Measurements from ENCODE around the gene RUVBL2.

RUVBL2 gene

DNA sequence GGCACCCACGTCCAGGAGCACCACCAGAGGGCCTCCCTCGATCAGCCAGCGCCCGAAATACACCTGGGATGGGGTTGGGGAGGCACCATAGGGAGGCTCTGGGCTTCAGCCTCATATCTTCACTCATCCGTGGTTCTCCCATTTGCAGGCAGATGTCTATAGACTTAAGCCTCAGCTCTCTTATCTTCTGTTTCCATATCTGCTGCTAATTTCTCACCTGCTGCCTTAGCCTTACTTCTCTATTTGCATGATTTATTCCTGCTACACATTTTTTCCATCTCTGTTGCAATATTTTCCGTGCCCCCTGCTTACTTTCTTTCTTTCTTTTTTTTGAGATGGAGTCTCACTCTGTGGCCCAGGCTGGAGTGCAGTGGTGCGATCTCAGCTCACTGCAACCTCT lies 6.4 kb upstream of the RUVBL2 start:
- FAIRE-seq (no peak), DNase-seq (ENCODE audit: insufficient read length, low spot score) (no peak)

DNA sequence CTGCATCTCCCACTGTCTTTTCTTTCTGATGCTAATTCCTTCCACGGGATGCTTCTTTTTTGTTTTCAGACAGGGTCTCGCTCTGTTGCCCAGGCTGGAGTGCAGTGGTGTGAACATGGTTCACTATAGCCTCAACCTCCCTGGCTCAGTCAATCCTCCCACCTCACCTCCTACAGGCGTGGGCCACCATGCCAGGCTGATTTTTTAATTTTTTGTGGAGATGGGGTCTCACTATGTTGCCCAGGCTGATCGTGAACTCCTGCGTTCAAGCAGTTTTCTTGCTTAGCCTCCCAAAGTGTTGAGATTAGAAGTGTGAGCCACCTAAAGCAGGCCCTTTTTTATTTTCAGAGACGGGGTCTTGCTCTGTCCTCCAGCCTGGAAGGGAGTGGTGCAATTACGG lies 5.4 kb upstream of the RUVBL2 start:
- no peak for FAIRE-seq
- DNase-seq (ENCODE audit: insufficient read length, low spot score) = no peak

DNA sequence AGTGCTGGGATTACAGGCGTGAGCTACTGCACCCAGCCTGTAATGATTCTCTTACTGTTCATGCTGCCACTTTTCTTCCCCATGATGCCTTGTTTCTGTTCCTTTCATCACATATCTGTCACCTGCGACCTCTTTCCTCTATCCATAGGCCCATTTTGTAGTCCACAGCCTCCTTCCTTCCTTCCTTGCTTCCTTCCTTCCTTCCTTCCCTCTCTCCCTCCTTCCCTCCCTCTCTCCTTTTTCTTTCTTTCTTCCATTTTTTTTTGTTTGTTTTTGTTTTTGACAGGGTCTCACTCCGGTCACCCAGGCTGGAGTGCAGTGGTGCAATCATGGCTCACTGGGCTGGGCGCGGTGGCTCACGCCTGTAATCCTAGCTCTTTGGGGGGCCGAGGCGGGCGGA lies 4.8 kb upstream of the RUVBL2 start:
- FAIRE-seq = no peak

DNA sequence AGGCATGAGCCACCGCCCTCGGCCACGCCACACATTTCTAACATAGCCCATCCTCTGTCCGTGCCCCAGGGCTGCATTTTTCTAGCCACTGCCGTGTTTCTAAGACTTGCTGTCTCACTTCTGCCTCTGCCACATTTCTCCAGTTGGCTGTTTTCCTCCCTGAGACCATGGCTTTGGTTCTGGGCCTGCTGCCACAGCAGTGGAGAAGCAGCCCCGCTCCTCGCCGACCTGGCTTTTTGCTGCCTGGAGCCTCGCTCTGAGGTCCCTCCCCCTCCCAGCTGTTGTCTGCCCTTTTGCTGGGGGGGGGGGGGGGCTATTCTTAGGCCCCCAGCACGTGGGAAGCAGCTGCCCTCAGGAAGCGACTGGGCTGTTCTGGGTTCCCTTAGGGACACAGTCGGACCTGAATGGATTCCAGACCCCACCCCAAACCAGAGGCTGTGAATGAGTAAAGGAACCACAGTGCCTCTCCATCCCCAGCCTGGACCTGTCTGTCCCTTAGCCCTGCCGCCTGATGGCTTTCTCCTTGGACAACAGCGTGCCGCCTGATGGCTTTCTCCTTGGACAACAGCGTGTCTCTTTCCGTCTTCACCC lies 3.9 kb upstream of the RUVBL2 start:
- no peak for DNase-seq (ENCODE audit: insufficient read length, low spot score)
- FAIRE-seq = no peak

More for the DNA sequence above, 4.8 kb upstream of the RUVBL2 start:
- DNase-seq (ENCODE audit: insufficient read length, low spot score) = no peak

GRCh38 chr19:48990400-48990799 lies 3.3 kb upstream of the RUVBL2 start:
- FAIRE-seq = no peak
- DNase-seq (ENCODE audit: insufficient read length, low spot score) = no peak

DNA sequence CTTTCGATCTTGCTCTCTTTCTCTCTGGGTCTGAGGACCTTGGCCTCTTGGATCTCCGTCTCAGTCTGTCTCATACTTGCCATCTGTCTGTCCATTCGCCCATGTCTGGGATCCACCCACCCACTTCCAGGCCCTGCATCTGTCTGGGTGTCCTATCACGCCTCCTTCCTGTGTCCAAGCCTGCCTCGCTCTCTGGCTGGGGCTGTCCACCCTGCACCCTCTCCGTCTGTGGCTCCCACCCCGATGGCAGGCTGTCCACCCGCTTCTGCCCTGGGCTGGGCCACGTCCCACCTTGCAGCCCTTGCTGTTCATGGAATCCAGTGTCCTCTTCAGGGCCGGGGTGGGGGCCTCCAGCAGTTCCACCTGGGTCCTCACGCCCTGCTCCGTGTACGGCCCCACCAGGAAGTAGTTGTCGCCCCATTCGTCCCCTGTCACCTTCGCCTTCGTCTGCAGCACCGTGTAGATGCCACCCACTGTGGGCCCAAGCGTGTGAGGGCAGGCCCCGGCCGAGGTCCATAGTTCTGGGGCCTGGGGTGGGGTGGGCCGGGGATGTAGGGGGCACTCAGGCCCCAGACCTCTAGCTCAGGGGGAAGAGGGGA lies 2.6 kb upstream of the RUVBL2 start:
- FAIRE-seq = no peak
- no peak for DNase-seq (ENCODE audit: insufficient read length, low spot score)

DNA sequence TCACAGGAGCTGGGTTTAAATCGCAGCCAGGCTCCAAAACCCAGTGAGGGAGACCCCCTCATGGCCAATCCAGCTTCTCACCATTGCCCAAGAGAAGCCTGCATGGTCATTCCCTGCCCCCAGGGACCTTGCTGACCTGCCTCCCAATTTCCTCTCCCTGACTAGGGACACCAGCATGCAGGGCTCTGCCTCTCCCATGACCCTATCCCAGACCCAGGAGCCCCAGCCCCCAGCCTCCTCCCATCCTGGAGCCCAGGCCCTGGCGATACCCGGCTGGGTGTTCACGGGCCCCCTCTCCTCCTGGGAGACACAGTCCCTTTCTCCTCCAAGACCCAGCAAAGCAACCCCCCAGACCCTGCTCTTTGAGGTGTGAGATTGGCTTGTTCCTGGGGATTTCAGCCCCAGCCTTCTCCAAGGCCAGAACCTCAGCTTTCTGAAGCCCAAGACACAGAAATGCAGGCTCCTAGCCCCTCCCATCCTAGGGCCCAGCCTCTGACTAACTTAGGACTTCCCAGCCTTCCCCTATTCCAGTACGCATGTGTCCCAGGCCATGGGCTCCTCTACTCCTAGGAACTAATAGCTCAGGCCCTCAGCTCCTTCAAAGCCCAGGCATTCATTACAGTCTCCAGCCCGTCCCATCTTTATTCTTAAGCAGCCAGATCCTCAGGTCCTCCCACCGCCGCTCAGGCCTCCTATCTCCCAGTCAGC lies 1.7 kb upstream of the RUVBL2 start:
- peak; percentile 53 for FAIRE-seq
- DNase-seq (ENCODE audit: insufficient read length, low spot score) = no peak

DNA sequence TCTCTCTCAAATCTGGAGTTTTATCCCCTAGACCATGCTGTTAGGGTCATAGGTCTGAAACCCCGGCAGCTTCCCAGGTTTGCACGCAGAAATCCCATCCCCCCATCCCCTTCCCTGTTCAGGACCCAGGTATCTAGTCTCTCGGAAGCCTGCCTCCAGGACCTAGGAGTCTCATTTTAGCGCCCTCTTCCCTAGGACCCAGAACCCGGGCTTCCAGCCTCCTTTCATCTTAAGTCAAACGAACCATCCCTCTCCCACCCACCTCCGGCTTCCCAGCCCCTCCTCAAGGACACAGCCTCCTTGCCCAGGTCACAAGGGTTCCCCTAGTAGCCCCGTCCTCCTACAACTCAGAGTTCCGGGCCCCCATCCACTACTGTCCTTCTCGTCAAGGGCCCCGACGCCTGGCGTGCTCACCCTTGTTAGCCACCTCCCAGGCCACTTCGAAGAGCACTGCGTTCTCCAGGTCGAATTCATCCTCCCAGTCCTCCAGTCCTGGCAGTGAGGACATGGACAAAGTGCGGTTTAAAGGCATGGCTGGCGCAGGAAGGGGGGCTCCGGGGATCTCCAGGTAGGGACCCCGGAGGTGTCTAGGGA lies 1.0 kb upstream of the RUVBL2 start:
- FAIRE-seq = peak; percentile 80
- DNase-seq (ENCODE audit: insufficient read length, low spot score) = no peak

GRCh38 chr19:48994035-48994386 lies 324 bp downstream of the RUVBL2 start:
- DNase-seq (ENCODE audit: insufficient read length, low spot score) (no peak), FAIRE-seq (no peak)

- no peak for FAIRE-seq
Observed at GRCh38 chr19:48997972-48998371, 4.3 kb downstream of the RUVBL2 start.

GRCh38 chr19:48999481-49000325 lies 6.0 kb downstream of the RUVBL2 start:
- no peak for DNase-seq (ENCODE audit: insufficient read length, low spot score)
- peak; percentile 40 for FAIRE-seq

More at GRCh38 chr19:48997972-48998371, 4.3 kb downstream of the RUVBL2 start:
- no peak for DNase-seq (ENCODE audit: insufficient read length, low spot score)

GRCh38 chr19:49004133-49004532 lies 10.4 kb downstream of the RUVBL2 start:
- DNase-seq (ENCODE audit: insufficient read length, low spot score) (no peak), FAIRE-seq (no peak)

DNA sequence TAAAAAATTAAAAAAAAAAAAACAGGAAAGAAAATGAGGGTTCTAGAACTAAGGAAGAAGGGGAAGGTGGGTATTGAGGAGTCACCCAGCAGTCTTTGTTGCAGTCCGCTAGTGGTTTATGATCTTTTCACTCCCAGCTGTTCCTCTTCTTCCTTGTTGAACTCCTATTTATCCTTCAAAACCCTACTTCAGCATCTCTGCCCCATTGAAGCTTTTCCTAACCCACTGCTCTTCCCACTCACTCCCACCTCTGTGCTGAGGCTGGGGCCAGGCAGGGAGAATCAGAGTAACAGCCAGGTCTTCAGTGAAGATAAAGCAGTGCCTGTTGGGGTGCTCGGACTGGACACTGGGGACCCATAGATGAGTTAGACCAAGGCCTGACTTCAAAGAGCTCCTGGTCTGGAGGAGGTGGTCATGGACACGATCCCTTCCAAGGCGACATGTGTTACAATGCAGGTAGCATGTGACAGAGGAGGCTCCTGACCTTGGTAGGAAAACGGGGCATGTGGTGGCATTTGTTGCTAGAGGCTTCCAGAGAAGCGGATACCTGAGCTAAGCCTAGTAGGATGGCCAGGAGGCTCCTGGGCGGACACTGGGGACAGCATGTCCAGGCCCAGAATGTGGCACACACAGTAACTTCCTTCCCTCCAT lies 11.4 kb downstream of the RUVBL2 start:
- FAIRE-seq (no peak), DNase-seq (ENCODE audit: insufficient read length, low spot score) (no peak)

DNA sequence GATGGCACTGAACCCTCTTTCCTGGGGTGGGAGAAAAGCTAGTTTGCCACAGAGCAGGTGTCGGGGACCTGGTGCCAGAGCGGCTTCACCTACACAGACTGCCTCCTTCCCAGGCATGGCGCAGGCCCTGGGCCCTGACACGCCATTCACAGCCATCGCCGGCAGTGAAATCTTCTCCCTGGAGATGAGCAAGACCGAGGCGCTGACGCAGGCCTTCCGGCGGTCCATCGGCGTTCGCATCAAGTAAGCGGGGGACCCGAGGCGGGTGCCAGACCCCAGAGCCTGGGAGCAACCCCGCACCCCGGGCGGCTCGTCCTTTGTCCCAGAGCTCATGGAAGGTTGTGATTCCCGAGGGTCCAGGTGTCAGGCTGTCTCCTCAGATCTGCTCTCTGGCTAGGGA lies 13.2 kb downstream of the RUVBL2 start:
- FAIRE-seq = no peak

GRCh38 chr19:49009828-49010227 lies 16.1 kb downstream of the RUVBL2 start:
- no peak for DNase-seq (ENCODE audit: insufficient read length, low spot score)
- FAIRE-seq = no peak

More for the DNA sequence above, 13.2 kb downstream of the RUVBL2 start:
- DNase-seq (ENCODE audit: insufficient read length, low spot score) = no peak

GRCh38 chr19:49010453-49010852 lies 16.8 kb downstream of the RUVBL2 start:
- DNase-seq (ENCODE audit: insufficient read length, low spot score) (no peak), FAIRE-seq (no peak)

DNA sequence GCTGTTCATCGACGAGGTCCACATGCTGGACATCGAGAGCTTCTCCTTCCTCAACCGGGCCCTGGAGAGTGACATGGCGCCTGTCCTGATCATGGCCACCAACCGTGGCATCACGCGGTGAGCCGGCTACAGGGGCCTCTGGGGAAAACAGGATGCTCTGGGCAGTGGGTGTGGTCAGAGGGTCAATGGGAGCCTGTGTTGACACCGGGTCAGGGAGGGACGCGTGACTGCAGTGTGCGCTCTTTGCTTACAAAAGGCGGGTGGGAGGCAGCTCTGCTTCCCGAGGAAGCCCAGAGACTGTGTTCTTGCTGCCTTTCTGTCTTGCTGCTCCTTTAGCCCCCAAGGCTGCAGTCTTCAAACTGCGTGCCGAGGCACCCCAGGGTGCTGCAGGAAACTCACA lies 17.5 kb downstream of the RUVBL2 start:
- no peak for FAIRE-seq

GRCh38 chr19:49014123-49014869 lies 20.6 kb downstream of the RUVBL2 start:
- no peak for DNase-seq (ENCODE audit: insufficient read length, low spot score)
- FAIRE-seq = no peak

More for the DNA sequence above, 17.5 kb downstream of the RUVBL2 start:
- no peak for DNase-seq (ENCODE audit: insufficient read length, low spot score)

GRCh38 chr19:49014870-49015255 lies 21.2 kb downstream of the RUVBL2 start:
- no peak for DNase-seq (ENCODE audit: insufficient read length, low spot score)
- FAIRE-seq = no peak
